GM10847 (cell line): ENCODE data around the gene CTTN.

Experiments
- POLR2A ChIP-seq: IDR thresholded peaks from 2 replicates; pipeline ENCODE4 v1.6.1; 2011; ENCODE audit not compliant: insufficient read length; ENCODE audit errors: extremely low read depth

Gene CTTN

DNA sequence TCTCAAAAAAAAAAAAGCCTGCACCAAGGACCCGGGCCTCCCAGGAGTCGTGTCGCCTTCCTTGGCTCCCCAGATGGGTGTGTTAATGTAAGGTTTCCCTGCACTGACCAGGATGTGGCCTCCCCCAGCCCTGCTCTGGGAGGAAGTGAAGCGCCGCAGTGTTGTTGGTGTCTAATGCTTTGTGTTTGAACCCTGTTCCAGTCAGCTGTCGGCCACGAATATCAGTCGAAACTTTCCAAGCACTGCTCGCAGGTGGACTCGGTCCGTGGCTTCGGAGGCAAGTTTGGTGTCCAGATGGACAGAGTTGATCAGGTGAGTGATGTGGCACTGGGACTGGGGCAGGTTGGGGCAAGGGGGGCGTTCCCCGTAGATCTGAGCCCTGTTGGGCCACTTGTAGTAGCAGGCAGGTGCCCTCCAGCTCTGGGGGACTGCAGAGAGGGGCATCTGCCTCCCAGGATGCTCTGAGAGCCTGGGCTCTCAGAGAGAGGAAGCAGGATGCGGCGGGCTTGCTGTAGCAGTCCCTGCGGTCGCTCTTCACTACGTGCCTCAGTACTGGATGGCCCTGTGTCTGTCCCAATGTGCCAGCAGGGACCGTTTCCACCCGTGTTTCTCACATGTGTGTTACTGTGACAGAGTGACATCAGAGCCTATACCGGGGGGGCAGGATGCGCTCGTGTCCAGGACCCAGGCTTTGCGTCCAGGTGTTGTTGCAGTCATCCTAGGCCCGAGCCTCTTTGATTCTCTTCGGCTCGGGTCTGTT, 16.2 kb downstream of the CTTN start:
- no peak for TF ChIP-seq POLR2A

DNA sequence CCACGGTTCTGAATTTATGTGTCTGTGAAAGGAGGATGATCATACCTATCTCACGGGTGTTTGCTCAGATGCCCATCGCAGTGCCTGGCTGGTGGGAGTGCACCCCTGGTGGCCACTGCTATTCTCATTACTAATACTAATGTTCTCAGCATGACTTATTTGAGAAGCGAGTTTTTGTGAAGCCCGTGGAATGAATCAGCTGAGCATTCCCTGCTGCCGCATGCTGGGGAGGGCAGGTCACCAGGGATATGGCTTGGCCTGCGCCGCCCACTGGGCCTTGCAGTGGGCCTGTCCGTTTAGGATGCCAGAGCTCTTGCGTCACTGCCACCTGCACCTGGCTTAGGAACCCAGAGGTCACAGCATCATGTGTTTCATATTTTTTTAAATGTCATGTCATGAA, 16.9 kb downstream of the CTTN start:
- no peak for TF ChIP-seq POLR2A

DNA sequence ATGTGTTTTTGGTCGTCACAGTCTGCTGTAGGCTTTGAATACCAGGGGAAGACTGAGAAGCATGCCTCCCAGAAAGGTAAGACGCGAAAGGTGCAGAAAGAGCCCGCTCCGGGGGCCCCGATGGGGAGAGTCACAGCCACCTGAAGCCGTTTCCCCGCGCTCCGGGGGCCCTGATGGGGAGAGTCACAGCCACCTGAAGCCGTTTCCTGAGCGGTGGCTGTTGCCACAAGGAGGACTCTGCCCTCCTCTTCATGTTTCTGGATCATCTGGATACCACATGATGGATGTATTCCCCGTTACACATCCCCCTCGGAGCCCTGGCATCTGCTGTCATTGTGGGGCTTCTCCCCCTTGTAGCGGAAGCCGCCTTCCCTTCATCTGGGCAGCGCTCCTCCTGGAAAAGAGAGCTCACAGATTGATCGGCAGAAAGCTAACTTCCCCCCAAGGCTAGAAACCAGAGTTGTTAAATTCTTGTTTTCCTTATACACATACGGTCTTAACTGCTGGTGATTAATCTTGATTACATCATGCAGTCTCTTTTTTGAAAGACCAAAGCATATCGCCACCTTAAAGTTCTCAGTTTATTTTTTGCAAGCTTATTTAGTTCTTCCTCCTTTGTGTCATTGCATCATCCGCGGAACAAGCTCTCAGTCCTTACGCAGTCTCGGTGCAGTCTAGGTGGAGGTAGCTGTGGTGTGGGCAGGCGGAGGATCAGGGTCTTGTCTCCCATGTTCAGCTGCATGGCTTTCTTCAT, 17.5 kb downstream of the CTTN start:
- TF ChIP-seq POLR2A: no peak

DNA sequence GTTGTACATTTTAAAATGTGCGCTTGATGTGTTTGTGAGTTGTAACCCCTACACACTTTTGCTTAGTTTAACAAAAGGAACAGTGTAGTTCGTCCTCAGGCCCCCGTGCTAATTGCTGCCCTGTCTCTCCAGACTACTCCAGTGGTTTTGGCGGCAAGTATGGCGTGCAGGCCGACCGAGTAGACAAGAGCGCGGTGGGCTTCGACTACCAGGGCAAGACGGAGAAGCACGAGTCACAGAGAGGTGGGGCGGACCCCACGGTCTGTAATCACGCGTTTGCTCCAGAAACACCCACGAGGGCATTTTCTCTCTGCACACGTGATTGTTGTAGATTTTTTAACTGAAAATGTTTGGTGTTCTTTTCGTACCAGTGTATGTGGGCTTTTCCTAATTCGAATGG, 18.6 kb downstream of the CTTN start:
- TF ChIP-seq POLR2A: no peak

GRCh38 chr11:70418130-70418529, 19.8 kb downstream of the CTTN start:
- TF ChIP-seq POLR2A: no peak

- no peak for TF ChIP-seq POLR2A
Measured at GRCh38 chr11:70419307-70420007, 21.1 kb downstream of the CTTN start.

DNA sequence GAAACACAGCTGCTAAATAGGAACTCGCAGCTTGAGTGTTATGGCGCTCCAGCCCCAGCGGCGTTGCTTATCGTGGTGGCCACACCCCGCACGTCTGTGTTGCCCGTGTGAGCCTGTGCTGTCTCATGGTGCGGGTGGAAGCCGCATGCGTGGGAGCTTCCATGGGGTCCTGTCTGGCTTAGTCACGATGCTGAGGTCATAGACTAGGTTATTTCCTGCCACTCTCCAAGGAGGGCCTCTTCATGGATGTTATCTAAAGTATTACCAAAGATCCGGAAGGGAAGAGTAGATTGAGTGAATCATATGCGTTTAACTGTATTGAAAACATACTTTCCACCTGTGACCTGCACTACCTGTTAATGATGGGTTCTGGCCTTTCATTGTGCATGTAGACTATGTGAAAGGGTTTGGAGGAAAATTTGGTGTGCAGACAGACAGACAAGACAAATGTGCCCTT, 21.7 kb downstream of the CTTN start:
- no peak for TF ChIP-seq POLR2A

DNA sequence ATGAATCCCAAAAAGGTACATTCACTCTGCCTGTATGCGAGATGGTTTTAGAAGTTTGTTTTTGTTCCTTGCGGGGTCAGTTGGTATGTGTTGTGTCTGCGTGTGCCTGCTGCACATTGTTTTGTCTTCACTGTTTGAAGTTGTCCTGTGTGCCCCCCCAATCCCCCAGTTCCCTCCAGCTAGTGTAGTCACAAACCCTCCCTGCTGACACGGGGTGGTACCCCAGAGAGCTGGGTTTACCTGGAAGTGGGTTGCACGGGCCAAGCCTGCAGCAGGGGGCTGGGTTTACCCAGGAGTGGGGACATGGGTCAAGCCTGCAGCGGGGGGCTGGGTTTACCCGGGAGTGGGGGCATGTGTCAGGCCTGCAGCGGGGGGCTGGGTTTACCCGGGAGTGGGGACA, 22.2 kb downstream of the CTTN start:
- no peak for TF ChIP-seq POLR2A

GRCh38 chr11:70421123-70421522, 22.8 kb downstream of the CTTN start:
- no peak for TF ChIP-seq POLR2A

GRCh38 chr11:70422692-70423522, 24.6 kb downstream of the CTTN start:
- no peak for TF ChIP-seq POLR2A

DNA sequence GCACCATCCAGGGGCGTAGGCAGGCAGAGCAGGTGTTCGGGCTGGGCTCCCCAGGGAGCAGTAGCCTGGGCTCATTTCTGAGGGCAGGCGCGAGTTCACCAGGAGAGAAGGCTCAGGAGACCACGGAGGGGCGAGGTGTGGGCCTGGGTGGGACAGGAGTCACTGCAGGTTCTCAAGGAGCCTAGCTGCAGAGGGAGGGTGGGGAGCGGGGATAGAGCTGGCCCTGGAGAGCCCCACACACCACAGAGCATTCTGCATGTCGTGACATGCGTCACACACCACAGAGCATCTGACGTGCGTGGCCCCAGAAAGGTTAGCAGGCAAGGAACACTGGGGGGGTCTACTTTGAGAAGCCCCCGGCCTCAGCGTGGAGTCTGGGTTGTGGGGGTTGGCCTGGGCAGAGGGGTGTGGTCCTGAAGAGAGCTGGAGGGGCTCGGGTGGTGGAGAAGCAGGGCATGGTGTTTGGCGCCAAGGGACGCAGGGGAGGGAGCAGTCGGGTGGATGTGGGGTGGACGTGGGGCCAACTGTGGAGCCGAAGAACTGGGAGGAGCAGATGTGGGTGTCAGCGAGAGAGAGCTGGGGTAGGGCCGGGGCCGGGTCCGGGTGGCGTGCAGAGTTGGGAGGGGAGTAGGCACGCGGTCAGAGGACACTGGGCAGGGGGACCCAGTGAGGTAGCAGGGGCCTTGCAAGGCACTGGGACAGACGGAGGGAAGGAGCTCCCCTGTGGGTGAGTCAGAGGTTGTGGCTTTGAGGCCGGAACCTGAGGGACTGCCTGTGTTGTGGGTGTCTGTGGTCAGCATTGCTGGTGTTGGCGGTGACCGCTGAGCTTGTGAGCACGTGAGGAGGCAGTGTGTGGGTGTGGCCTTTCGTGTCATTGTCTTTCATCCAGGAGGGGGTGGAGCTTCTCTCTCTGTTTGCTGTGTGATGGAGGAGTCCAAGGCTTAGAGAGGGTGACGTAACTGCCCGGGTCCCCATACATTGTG, 25.5 kb downstream of the CTTN start:
- no peak for TF ChIP-seq POLR2A

DNA sequence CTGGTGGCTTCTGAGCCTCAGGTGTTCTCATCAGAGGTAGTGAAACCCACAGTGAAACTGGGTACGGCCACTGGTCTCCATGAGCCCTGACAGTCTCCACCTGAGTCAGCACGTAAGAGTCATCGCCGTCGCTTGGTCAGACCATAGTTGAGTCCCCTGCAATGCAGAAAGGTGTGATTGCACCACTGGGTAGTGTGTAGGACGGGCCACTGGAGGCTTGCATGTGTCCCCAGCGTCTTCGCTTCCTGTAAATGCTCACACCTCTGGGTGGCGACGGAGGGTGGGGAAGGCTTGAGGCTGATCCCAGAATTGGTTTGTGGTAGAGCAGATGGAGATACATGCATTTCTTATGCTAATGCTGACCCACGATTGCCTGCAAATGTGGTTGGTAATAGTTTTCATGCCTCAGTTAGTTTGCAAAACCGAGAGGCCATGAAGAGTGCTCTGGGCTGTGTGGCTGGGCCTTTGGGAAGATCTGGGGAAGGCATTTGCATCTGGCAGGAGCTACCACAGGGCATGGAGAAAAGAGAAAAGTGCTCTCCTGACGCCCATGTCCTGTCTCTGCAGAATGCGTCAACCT, 26.5 kb downstream of the CTTN start:
- TF ChIP-seq POLR2A: no peak

GRCh38 chr11:70427436-70427835, 29.1 kb downstream of the CTTN start:
- TF ChIP-seq POLR2A: no peak

GRCh38 chr11:70428701-70429427, 30.5 kb downstream of the CTTN start:
- TF ChIP-seq POLR2A: no peak

GRCh38 chr11:70429428-70429705, 31.0 kb downstream of the CTTN start:
- TF ChIP-seq POLR2A: no peak
